K562 (cell line): ENCODE measurements around the gene SSU72. TPM values are rescaled to one million over a fixed set of nuclear protein-coding genes. Genes with fewer than 3 reads are reported as not detected.

ENCODE experiments used
- ASH1L ChIP-seq: fragments of 450-650 bp; IDR thresholded peaks from 2 replicates; pipeline ENCODE4 v1.6.1; 2018; ENCODE audit warnings: borderline replicate concordance, mild to moderate bottlenecking, low read depth; ENCODE audit not compliant: partially characterized antibody
- CREB3 ChIP-seq: fragments of 450-650 bp; conservative IDR thresholded peaks from 2 replicates; pipeline ENCODE4 v1.6.1; 2016; ENCODE audit warnings: missing genetic modification characterization, low read depth, mild to moderate bottlenecking, missing compliant biosample characterization, moderate library complexity
- HDAC6 ChIP-seq: IDR thresholded peaks from 2 replicates; pipeline ENCODE4 v1.6.1; 2012; ENCODE audit warnings: low read depth, mild to moderate bottlenecking, control low read depth, inconsistent platforms, low read length, moderate library complexity
- MAZ ChIP-seq, 2 experiments: fragments of 450-650 bp in 1 of 2; sonication (generic) in 1 of 2; formaldehyde crosslinking; IDR thresholded peaks in 1 of 2; conservative IDR thresholded peaks in 1 of 2; 2 replicates each; pipeline versions ENCODE4 v1.4.0 to v1.5.0; 2020; ENCODE audit warnings: mild to moderate bottlenecking in 1 of 2, missing genetic modification reagents in 1 of 2
- NCOA1 ChIP-seq: fragments of 450-650 bp; IDR thresholded peaks from 2 replicates; pipeline ENCODE4 v1.6.1; 2016; ENCODE audit warnings: low read depth
- NFE2 ChIP-seq: IDR thresholded peaks from 2 replicates; pipeline ENCODE4 v1.6.1; 2014; ENCODE audit warnings: antibody characterized with exemption, low read depth
- NFRKB ChIP-seq: fragments of 450-650 bp; IDR thresholded peaks from 2 replicates; pipeline ENCODE4 v1.6.1; 2016; ENCODE audit warnings: low read depth
- NFYB ChIP-seq: IDR thresholded peaks from 2 replicates; pipeline ENCODE4 v1.6.1; 2011; ENCODE audit warnings: mild to moderate bottlenecking, moderate library complexity; ENCODE audit not compliant: insufficient read length; ENCODE audit errors: extremely low read depth
- NR0B1 ChIP-seq: fragments of 450-650 bp; IDR thresholded peaks from one replicate; pipeline ENCODE4 v1.6.1; 2018; ENCODE audit warnings: mild to moderate bottlenecking, moderate library complexity; ENCODE audit not compliant: partially characterized antibody
- NR4A1 ChIP-seq, 2 experiments: fragments of 250-450 bp in 1 of 2; fragments of 450-650 bp in 1 of 2; sonication (Bioruptor Pico) in 1 of 2; IDR thresholded peaks; 2 replicates each; pipeline versions ENCODE4 v1.4.0 to v1.6.1; 2016 to 2020; ENCODE audit warnings: mild to moderate bottlenecking in 2 of 2, missing compliant biosample characterization in 1 of 2, missing genetic modification characterization in 1 of 2, moderate library complexity in 1 of 2
- REST ChIP-seq, 2 experiments: fragments of 450-650 bp; formaldehyde crosslinking in 1 of 2; IDR thresholded peaks; 2 replicates each; pipeline versions ENCODE4 v1.4.0 to v1.6.1; 2014 to 2020; ENCODE audit warnings: mild to moderate bottlenecking in 2 of 2, borderline replicate concordance in 1 of 2, low read depth in 1 of 2
- SIN3B ChIP-seq: fragments of 450-650 bp; IDR thresholded peaks from 2 replicates; pipeline ENCODE4 v1.6.1; 2017; ENCODE audit warnings: low read depth, mild to moderate bottlenecking, moderate library complexity
- XRCC3 ChIP-seq: fragments of 450-650 bp; IDR thresholded peaks from 2 replicates; pipeline ENCODE4 v1.6.1; 2017; ENCODE audit warnings: mild to moderate bottlenecking, moderate library complexity
- YY1 ChIP-seq, 3 experiments: IDR thresholded peaks; 2 replicates each; pipeline ENCODE4 v1.6.1; 2011; ENCODE audit warnings: low read length in 2 of 3, mild to moderate bottlenecking in 2 of 3, moderate library complexity in 2 of 3, borderline replicate concordance in 1 of 3, control low read depth in 1 of 3, low read depth in 1 of 3; ENCODE audit not compliant: insufficient read depth in 3 of 3, insufficient replicate concordance in 2 of 3, control insufficient read depth in 1 of 3, insufficient read length in 1 of 3; ENCODE audit errors: extremely low read depth in 1 of 3
- ZBTB8A ChIP-seq: fragments of 450-650 bp; IDR thresholded peaks from 2 replicates; pipeline ENCODE4 v1.6.1; 2018; ENCODE audit warnings: mild to moderate bottlenecking, moderate library complexity; ENCODE audit not compliant: partially characterized antibody
- polyA plus RNA-seq, 8 experiments: library from polyadenylated mRNA; depleted of rRNA in 4 of 8; stranded (reverse) in 5 of 8; unstranded in 3 of 8; fragments of >200 nt; fragmentation: Nextera tagmentation in 2 of 8; fragmentation: Illumina TruSeq in 1 of 8; extraction: Ambion mirVana in 2 of 8; extraction: Trizol in 1 of 8; gene quantifications; 2 replicates each; pipeline versions ENCODE4 v1.2.1 to v1.2.3, GENCODE V29; 2011 to 2014; ENCODE audit warnings: inconsistent platforms in 1 of 8, missing spikeins in 1 of 8
- total RNA-seq, 7 experiments: library from RNA; depleted of rRNA in 6 of 7; stranded (reverse); fragments of >200 nt in 6 of 7; fragmentation: Illumina TruSeq in 2 of 7; extraction: Trizol in 2 of 7; gene quantifications; 2 replicates each; pipeline versions ENCODE4 v1.2.1 to v1.2.3, GENCODE V29; 2011 to 2021; ENCODE audit warnings: low replicate concordance in 1 of 7

Gene SSU72
- total and polyA plus RNA-seq, 9 of the 15 experiments (the other 6 are each of a cell fraction or from before 2014, with no cell fraction given) = 70.8 to 201 (median 94.6) TPM

- TF ChIP-seq NR0B1 = no peak
- no peak for TF ChIP-seq NR4A1 (CRISPR knock-in tag; IDR thresholded peaks at IDR 0.05)
- no peak for TF ChIP-seq NR4A1 (tag; IDR thresholded peaks at IDR 0.05)
- no peak for TF ChIP-seq NCOA1
- TF ChIP-seq NFYB = no peak
- no peak for TF ChIP-seq HDAC6
- TF ChIP-seq REST (IDR thresholded peaks at IDR 0.05; ENCODE audit: borderline replicate concordance) = no peak
- no peak for TF ChIP-seq REST (CRISPR knock-in tag; IDR thresholded peaks at IDR 0.05; ENCODE audit: low read depth)
- peak in 1 of 2 experiments; percentile 39; a peak in 1 of 4 replicates for TF ChIP-seq MAZ (CRISPR knock-in tag; conservative IDR thresholded peaks at IDR 0.05 in 1 of 2, IDR thresholded peaks at IDR 0.05 in 1 of 2)
- TF ChIP-seq NFE2 = 0 out of 2 replicates have a peak, but pooled peaks have one; percentile 6
- no peak for TF ChIP-seq CREB3 (tag)
- TF ChIP-seq SIN3B = no peak
- no peak for TF ChIP-seq XRCC3
- TF ChIP-seq ZBTB8A = no peak
- TF ChIP-seq ASH1L = no peak
- no peak for TF ChIP-seq YY1 (IDR thresholded peaks at IDR 0.05; ENCODE audit: borderline replicate concordance in 1 of 3, control insufficient read depth in 1 of 3, extremely low read depth in 1 of 3, insufficient read depth in 3 of 3, insufficient read length in 1 of 3, insufficient replicate concordance in 2 of 3, low read depth in 1 of 3, low read length in 2 of 3)
- no peak for TF ChIP-seq NFRKB
Measured at GRCh38 chr1:1597275-1597930, 22.7 kb upstream of the SSU72 start (continued).
